AG10803 (cell line): ENCODE data around the gene SLAMF8.

Experiments
- DNase-seq: peaks from one replicate; pipeline ENCODE4 v3.0.0; 2010; ENCODE audit warnings: low read depth
- H3K4me3 ChIP-seq: 2 replicates; pipeline ENCODE4 v1.5.1; 2011; ENCODE audit warnings: mild to moderate bottlenecking, low read length, control low read depth
- TF ChIP-seq, protein P1 (sequence below): conservative IDR thresholded peaks from 2 replicates; pipeline ENCODE4 v1.5.1; 2011; ENCODE audit warnings: mild to moderate bottlenecking, low read length, control low read depth, inconsistent platforms

Gene SLAMF8

GRCh38 chr1:159845751-159846629 lies 19.3 kb downstream of the SLAMF8 start:
- TF ChIP-seq, protein P1, sequence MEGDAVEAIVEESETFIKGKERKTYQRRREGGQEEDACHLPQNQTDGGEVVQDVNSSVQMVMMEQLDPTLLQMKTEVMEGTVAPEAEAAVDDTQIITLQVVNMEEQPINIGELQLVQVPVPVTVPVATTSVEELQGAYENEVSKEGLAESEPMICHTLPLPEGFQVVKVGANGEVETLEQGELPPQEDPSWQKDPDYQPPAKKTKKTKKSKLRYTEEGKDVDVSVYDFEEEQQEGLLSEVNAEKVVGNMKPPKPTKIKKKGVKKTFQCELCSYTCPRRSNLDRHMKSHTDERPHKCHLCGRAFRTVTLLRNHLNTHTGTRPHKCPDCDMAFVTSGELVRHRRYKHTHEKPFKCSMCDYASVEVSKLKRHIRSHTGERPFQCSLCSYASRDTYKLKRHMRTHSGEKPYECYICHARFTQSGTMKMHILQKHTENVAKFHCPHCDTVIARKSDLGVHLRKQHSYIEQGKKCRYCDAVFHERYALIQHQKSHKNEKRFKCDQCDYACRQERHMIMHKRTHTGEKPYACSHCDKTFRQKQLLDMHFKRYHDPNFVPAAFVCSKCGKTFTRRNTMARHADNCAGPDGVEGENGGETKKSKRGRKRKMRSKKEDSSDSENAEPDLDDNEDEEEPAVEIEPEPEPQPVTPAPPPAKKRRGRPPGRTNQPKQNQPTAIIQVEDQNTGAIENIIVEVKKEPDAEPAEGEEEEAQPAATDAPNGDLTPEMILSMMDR: no peak
- H3K4me3 ChIP-seq: no peak overlapping the region
- no peak for DNase-seq

GRCh38 chr1:159847231-159847630 lies 20.6 kb downstream of the SLAMF8 start:
- DNase-seq: no peak
- TF ChIP-seq, protein P1: no peak
- no peak overlapping the region for H3K4me3 ChIP-seq

- TF ChIP-seq, protein P1: no peak
- no peak for DNase-seq
- H3K4me3 ChIP-seq: no peak overlapping the region
Observed at GRCh38 chr1:159848326-159848725, 21.7 kb downstream of the SLAMF8 start.

DNA sequence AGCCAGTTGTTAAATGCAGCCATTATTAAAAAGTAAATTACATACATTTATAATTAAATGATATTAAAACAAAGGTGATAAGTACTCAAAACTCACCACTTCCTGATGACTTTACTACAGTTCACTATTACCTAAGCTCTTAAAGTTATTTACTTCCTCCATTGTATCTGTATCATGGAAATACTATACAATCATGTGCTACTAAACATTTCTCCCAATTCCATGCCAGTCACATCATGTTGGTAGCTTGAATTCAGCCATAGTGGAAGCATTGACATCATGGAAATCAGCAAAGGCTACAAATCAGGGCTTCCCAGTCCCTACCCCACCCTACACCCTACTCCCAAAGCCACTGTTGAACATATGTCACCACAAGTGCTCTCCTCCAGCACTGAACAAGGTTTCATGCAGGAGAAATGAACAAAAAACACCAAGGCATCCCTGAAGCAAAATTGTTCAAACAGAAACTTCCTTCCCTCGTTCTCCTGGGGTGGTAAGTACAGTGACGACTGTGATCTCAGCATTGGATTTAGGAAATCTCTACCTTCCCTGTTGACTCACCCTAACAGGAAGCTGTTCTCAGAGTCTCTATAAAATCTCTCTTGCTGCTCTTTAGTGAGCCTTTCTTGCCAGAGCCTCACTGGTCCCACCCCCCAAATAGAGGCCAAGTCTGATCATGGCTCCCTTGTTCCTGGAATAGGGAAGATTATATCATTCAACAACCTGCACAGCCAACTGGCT lies 23.1 kb downstream of the SLAMF8 start:
- TF ChIP-seq, protein P1: no peak
- DNase-seq: no peak
- no peak overlapping the region; the same call in 1 of the 2 replicates for H3K4me3 ChIP-seq

- DNase-seq: no peak
- TF ChIP-seq, protein P1: no peak
Observed at GRCh38 chr1:159851407-159851806, 24.7 kb downstream of the SLAMF8 start.

DNA sequence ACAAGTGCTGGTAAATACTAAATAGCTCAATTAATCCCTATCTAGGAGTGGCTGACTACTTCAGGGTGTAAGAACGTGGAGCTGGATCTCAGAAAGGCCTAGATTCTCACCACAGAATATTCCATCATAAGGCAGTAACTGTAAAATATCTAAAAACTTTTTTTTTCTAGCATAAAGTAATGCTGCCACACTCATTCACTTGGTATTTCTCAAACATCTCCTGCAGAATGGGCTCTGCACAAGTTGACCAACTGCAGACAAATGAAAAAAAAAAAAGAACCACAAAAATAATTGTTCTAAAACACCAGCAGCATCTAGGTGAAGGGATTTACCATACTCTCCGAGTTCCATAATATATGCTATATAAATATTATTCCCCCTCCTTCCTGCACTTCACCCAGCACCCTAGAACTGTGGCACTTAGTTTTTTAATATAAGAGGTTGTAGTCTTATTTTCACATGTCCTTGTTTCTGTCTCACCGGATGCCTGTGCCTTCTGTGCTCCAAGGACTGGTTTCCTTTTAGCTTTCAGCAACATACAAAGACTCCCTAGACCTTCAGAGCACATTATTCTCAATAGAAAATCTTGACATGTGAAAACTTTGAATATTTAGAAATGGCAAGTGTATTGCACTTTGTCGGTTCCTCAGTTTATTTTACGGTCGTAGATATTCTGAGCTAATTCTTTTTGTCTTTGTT lies 26.9 kb downstream of the SLAMF8 start:
- TF ChIP-seq, protein P1: no peak
- H3K4me3 ChIP-seq: peak overlapping the region; percentile 74
- DNase-seq: peak; percentile 74

More at GRCh38 chr1:159851407-159851806, 24.7 kb downstream of the SLAMF8 start:
- no peak overlapping the region for H3K4me3 ChIP-seq
